ENCODE measurements around the gene RAB3GAP2. TPM values are rescaled to one million over a fixed set of nuclear protein-coding genes. Genes with fewer than 3 reads are reported as not detected.

Gene RAB3GAP2
- total RNA-seq, 2 experiments from 2014 or later: 34.7 to 39.4 TPM

GRCh38 chr1:220291580-220291979 is 19.3 kb upstream of the RAB3GAP2 start:
- Histone ChIP-seq H3K36me3 (ENCODE audit: insufficient read depth, low read length) (no peaks in the 10 kb centered on the region), H3K4me3 (ENCODE audit: low read length) (no peak overlapping the region), H3K9me3 (ENCODE audit: control insufficient read depth in 1 of 2, insufficient read depth in 1 of 2, low read length in 2 of 2) (no peaks in the 10 kb centered on the region), H3K27ac (ENCODE audit: low read depth in 1 of 2, low read length in 2 of 2) (no peak overlapping the region), H3K4me1 (ENCODE audit: insufficient read depth, low read length) (no peaks in the 10 kb centered on the region), H3K27me3 (ENCODE audit: control insufficient read depth in 1 of 2, insufficient read depth in 2 of 2, low read length in 2 of 2) (peaks cover 4 to 5% of the 10 kb centered on the region in 2 experiments)
- no peak for TF ChIP-seq CTCF (IDR thresholded peaks at IDR 0.05)
- no peak for DNase-seq
- H3K4me1 Mint-ChIP-seq (ENCODE audit: low read depth): no peaks in the 10 kb centered on the region
- H3K27me3 Mint-ChIP-seq: peaks cover 28% of the 10 kb centered on the region
- POLR2A ChIA-PET: no interaction called here
- H3K36me3 Mint-ChIP-seq (ENCODE audit: low read depth): no peaks in the 10 kb centered on the region
- intact Hi-C loops (cut with DNase I, micrococcal nuclease): loop anchor here in 1 of 2 experiments (10.0 kb wide), 1 partner anchor 443 kb away; no protein-coding TSS in a partner anchor
- no peak overlapping the region for H3K4me3 Mint-ChIP-seq
- CTCF ChIA-PET: no interaction called here
- no peaks in the 10 kb centered on the region for H3K9me3 Mint-ChIP-seq
- ATAC-seq (ENCODE audit: poor library complexity): no peak
- H3K27ac Mint-ChIP-seq: no peak overlapping the region

DNA sequence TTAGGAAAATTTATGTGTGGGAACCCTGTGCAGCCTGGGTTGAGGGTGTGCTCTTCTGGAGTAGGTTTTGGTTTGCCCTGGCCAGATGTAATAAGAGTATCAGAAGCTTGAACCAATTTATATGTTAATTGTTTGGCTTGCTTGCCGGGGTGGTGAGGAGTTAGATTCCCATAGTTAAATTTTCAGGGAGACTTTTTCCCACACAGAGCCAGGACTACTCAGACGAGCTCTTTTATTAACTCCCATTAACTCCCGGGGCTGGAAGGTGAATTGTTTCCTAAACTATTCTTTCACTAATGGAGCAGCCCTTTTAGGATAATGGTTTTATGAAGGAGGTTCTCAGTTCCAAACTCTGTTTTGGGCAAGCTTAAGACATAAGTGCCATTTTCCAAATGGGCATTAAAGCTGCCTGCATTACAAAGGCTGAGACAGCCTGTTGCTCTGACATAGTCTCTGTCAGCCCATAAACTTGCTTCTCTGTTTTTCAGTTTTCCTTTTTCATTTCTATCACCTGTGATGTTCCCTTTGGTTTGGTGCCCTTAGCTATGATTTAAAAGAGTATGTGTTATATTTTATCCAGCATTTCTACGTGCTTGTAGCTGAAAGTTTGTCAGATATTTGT is 18.0 kb upstream of the RAB3GAP2 start:
- Mint-ChIP-seq H3K9me3 (no peaks in the 10 kb centered on the region), H3K4me1 (ENCODE audit: low read depth) (no peaks in the 10 kb centered on the region), H3K27me3 (peaks cover 19% of the 10 kb centered on the region), H3K36me3 (ENCODE audit: low read depth) (no peaks in the 10 kb centered on the region), H3K27ac (no peak overlapping the region), H3K4me3 (no peak overlapping the region)
- Histone ChIP-seq H3K27me3 (ENCODE audit: control insufficient read depth in 1 of 2, insufficient read depth in 2 of 2, low read length in 2 of 2) (peaks cover 4 to 5% of the 10 kb centered on the region in 2 experiments), H3K4me1 (ENCODE audit: insufficient read depth, low read length) (no peaks in the 10 kb centered on the region), H3K27ac (ENCODE audit: low read depth in 1 of 2, low read length in 2 of 2) (no peak overlapping the region), H3K4me3 (ENCODE audit: low read length) (no peak overlapping the region), H3K9me3 (ENCODE audit: control insufficient read depth in 1 of 2, insufficient read depth in 1 of 2, low read length in 2 of 2) (no peaks in the 10 kb centered on the region), H3K36me3 (ENCODE audit: insufficient read depth, low read length) (no peaks in the 10 kb centered on the region)
- no peak for TF ChIP-seq CTCF (IDR thresholded peaks at IDR 0.05)
- DNase-seq: no peak
- no peak for ATAC-seq (ENCODE audit: poor library complexity)
- POLR2A ChIA-PET: no interaction called here
- intact Hi-C loops (cut with DNase I, micrococcal nuclease): loop anchor here in 1 of 2 experiments (10.0 kb wide), 1 partner anchor 445 kb away; no protein-coding TSS in a partner anchor
- CTCF ChIA-PET: no interaction called here

DNA sequence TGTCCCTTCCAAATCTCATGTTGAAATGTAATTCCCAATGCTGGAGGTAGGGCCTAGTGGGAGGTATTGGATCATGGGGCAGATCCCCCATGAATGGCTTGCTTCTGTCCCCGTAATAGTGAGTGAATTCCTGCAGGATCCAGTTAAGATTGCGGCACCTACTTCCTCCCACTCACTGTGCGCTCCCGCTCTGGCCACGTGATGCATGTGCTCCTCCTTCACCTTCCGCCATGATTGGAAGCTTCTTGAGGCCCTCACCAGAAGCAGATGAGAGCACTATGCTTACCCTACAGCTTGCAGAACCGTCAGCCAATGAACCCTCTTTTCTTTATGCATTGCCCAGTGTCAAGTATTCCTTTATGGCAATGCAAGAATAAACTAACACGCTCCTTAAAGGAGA is 14.9 kb upstream of the RAB3GAP2 start:
- Histone ChIP-seq H3K27ac (ENCODE audit: low read depth in 1 of 2, low read length in 2 of 2) (no peak overlapping the region), H3K4me3 (ENCODE audit: low read length) (no peak overlapping the region), H3K36me3 (ENCODE audit: insufficient read depth, low read length) (no peaks in the 10 kb centered on the region), H3K9me3 (ENCODE audit: control insufficient read depth in 1 of 2, insufficient read depth in 1 of 2, low read length in 2 of 2) (no peaks in the 10 kb centered on the region), H3K27me3 (ENCODE audit: control insufficient read depth in 1 of 2, insufficient read depth in 2 of 2, low read length in 2 of 2) (peaks cover 0 to 5% of the 10 kb centered on the region in 2 experiments), H3K4me1 (ENCODE audit: insufficient read depth, low read length) (no peaks in the 10 kb centered on the region)
- intact Hi-C loops (cut with DNase I, micrococcal nuclease): no loop called here
- ChIA-PET POLR2A (no interaction called here), CTCF (no interaction called here)
- ATAC-seq (ENCODE audit: poor library complexity): no peak
- no peaks in the 10 kb centered on the region for H3K4me1 Mint-ChIP-seq (ENCODE audit: low read depth)
- H3K36me3 Mint-ChIP-seq (ENCODE audit: low read depth): no peaks in the 10 kb centered on the region
- H3K9me3 Mint-ChIP-seq: no peaks in the 10 kb centered on the region
- no peaks in the 10 kb centered on the region for H3K27me3 Mint-ChIP-seq
- no peak overlapping the region for H3K27ac Mint-ChIP-seq
- H3K4me3 Mint-ChIP-seq: no peak overlapping the region
- no peak for TF ChIP-seq CTCF (IDR thresholded peaks at IDR 0.05)
- no peak for DNase-seq

All from CD4-positive, alpha-beta T cell (primary cell).